ENCODE results near the gene MTAP. TPM values are rescaled to one million over a fixed set of nuclear protein-coding genes. Genes with fewer than 3 reads are reported as not detected.

The MTAP gene
- total RNA-seq, 5 donors from 2014 or later (not counting 1 experiment from before 2014, with no cell fraction given), result 32.0 to 41.9 (median 34.6) TPM

- no peaks in the 10 kb centered on the region for H3K27me3 Mint-ChIP-seq
- H3K4me1 Mint-ChIP-seq, result peaks cover 17 to 27% (median 23%) of the 10 kb centered on the region in 3 donors
- no peaks in the 10 kb centered on the region for H3K27me3 ChIP-seq (replicated peaks in 1 of 2; ENCODE audit: control insufficient read depth in 2 of 2, extremely low read depth in 1 of 2, insufficient read depth in 2 of 2, low read length in 1 of 2)
- H3K4me3 ChIP-seq (ENCODE audit: control insufficient read depth in 1 of 2, extremely low read depth in 1 of 2, low read length in 1 of 2), result no peak overlapping the region
- H3K27ac Mint-ChIP-seq, result no peak overlapping the region
- 100% methylated on average over 1 of the region's 5 CpGs for WGBS (ENCODE audit: insufficient coverage)
- CTCF ChIA-PET, result interaction anchor here in 1 of 2 donors (0.6 kb wide), 1 partner anchor 138 kb away, joined by 3 read pairs; the partner anchor contains the start of gene CDKN2B-AS1
- H3K4me1 ChIP-seq (ENCODE audit: control insufficient read depth in 1 of 2, extremely low read depth in 1 of 2, insufficient read depth in 2 of 2, low read length in 2 of 2), result no peaks in the 10 kb centered on the region
- no peak overlapping the region for H3K4me3 Mint-ChIP-seq
- peaks cover 0 to 52% of the 10 kb centered on the region in 2 donors for H3K36me3 ChIP-seq (ENCODE audit: control insufficient read depth in 2 of 2, extremely low read depth in 1 of 2, insufficient read depth in 1 of 2, low read length in 1 of 2)
- no peak for ATAC-seq (replicated peaks in 1 of 4)
- no peaks in the 10 kb centered on the region for H3K9me3 ChIP-seq
- no peak for DNase-seq
- no peak overlapping the region for H3K27ac ChIP-seq (ENCODE audit: low read length)
- no peaks in the 10 kb centered on the region for H3K9me3 Mint-ChIP-seq
- POLR2A ChIA-PET, result no interaction called here
- peaks cover 69% of the 10 kb centered on the region for H3K36me3 Mint-ChIP-seq
These were observed 54.1 kb downstream of the MTAP start for GRCh38 chr9:21856301-21857094.

GRCh38 chr9:21862871-21863270, 60.4 kb downstream of the MTAP start:
- no peak for DNase-seq
- CTCF ChIA-PET, result no interaction called here
- H3K27me3 Mint-ChIP-seq, result no peaks in the 10 kb centered on the region
- no peak overlapping the region for H3K27ac ChIP-seq (ENCODE audit: low read length)
- no peaks in the 10 kb centered on the region for H3K27me3 ChIP-seq (replicated peaks in 1 of 2; ENCODE audit: control insufficient read depth in 2 of 2, extremely low read depth in 1 of 2, insufficient read depth in 2 of 2, low read length in 1 of 2)
- ATAC-seq (replicated peaks in 1 of 4), result no peak
- POLR2A ChIA-PET, result no interaction called here
- no peaks in the 10 kb centered on the region for H3K9me3 ChIP-seq
- peaks cover 75% of the 10 kb centered on the region for H3K36me3 Mint-ChIP-seq
- H3K36me3 ChIP-seq (ENCODE audit: control insufficient read depth in 2 of 2, extremely low read depth in 1 of 2, insufficient read depth in 1 of 2, low read length in 1 of 2), result peaks cover 6 to 48% of the 10 kb centered on the region in 2 donors
- H3K4me1 Mint-ChIP-seq, result no peaks in the 10 kb centered on the region
- H3K4me3 Mint-ChIP-seq, result no peak overlapping the region
- no CpG with 5 or more reads among the region's 1 CpG for WGBS (ENCODE audit: insufficient coverage)
- no peak overlapping the region for H3K4me3 ChIP-seq (ENCODE audit: control insufficient read depth in 1 of 2, extremely low read depth in 1 of 2, low read length in 1 of 2)
- no peaks in the 10 kb centered on the region for H3K4me1 ChIP-seq (ENCODE audit: control insufficient read depth in 1 of 2, extremely low read depth in 1 of 2, insufficient read depth in 2 of 2, low read length in 2 of 2)
- no peaks in the 10 kb centered on the region for H3K9me3 Mint-ChIP-seq
- H3K27ac Mint-ChIP-seq, result no peak overlapping the region

- H3K4me1 ChIP-seq (ENCODE audit: control insufficient read depth in 1 of 2, extremely low read depth in 1 of 2, insufficient read depth in 2 of 2, low read length in 2 of 2), result no peaks in the 10 kb centered on the region
- WGBS (ENCODE audit: insufficient coverage), result 94% methylated on average over 3 of the region's 5 CpGs
These were observed 62.1 kb downstream of the MTAP start for GRCh38 chr9:21864505-21864904.

GRCh38 chr9:21866302-21866701, 63.9 kb downstream of the MTAP start:
- no peak for DNase-seq
- WGBS (ENCODE audit: insufficient coverage), result no CpG with 5 or more reads among the region's 1 CpG
- ATAC-seq (replicated peaks in 1 of 4), result no peak
- ChIA-PET CTCF (interaction anchor here in 1 of 2 donors (0.5 to 0.7 kb wide), 2 partner anchors 35 to 736 kb away, joined by 3 read pairs; no protein-coding TSS in a partner anchor), POLR2A (no interaction called here)
- H3K27me3 Mint-ChIP-seq, result no peaks in the 10 kb centered on the region
- no peaks in the 10 kb centered on the region for H3K9me3 Mint-ChIP-seq
- no peak overlapping the region for H3K4me3 Mint-ChIP-seq
- Histone ChIP-seq H3K27me3 (replicated peaks in 1 of 2; ENCODE audit: control insufficient read depth in 2 of 2, extremely low read depth in 1 of 2, insufficient read depth in 2 of 2, low read length in 1 of 2) (no peaks in the 10 kb centered on the region), H3K27ac (ENCODE audit: low read length) (no peak overlapping the region), H3K36me3 (ENCODE audit: control insufficient read depth in 2 of 2, extremely low read depth in 1 of 2, insufficient read depth in 1 of 2, low read length in 1 of 2) (peaks cover 6 to 26% of the 10 kb centered on the region in 2 donors), H3K4me3 (ENCODE audit: control insufficient read depth in 1 of 2, extremely low read depth in 1 of 2, low read length in 1 of 2) (no peak overlapping the region), H3K4me1 (ENCODE audit: control insufficient read depth in 1 of 2, extremely low read depth in 1 of 2, insufficient read depth in 2 of 2, low read length in 2 of 2) (no peaks in the 10 kb centered on the region), H3K9me3 (no peaks in the 10 kb centered on the region)
- no peaks in the 10 kb centered on the region for H3K4me1 Mint-ChIP-seq
- H3K27ac Mint-ChIP-seq, result no peak overlapping the region
- H3K36me3 Mint-ChIP-seq, result peaks cover 50% of the 10 kb centered on the region

More at GRCh38 chr9:21864505-21864904, 62.1 kb downstream of the MTAP start:
- no peak overlapping the region for H3K4me3 ChIP-seq (ENCODE audit: control insufficient read depth in 1 of 2, extremely low read depth in 1 of 2, low read length in 1 of 2)
- no peak for ATAC-seq (replicated peaks in 1 of 4)
- no peaks in the 10 kb centered on the region for H3K9me3 Mint-ChIP-seq
- H3K27ac Mint-ChIP-seq, result no peak overlapping the region
- peaks cover 6 to 38% of the 10 kb centered on the region in 2 donors for H3K36me3 ChIP-seq (ENCODE audit: control insufficient read depth in 2 of 2, extremely low read depth in 1 of 2, insufficient read depth in 1 of 2, low read length in 1 of 2)
- no peaks in the 10 kb centered on the region for H3K27me3 Mint-ChIP-seq
- H3K27ac ChIP-seq (ENCODE audit: low read length), result no peak overlapping the region
- H3K4me1 Mint-ChIP-seq, result no peaks in the 10 kb centered on the region
- no peak for DNase-seq
- H3K9me3 ChIP-seq, result no peaks in the 10 kb centered on the region
- peaks cover 60% of the 10 kb centered on the region for H3K36me3 Mint-ChIP-seq
- CTCF ChIA-PET, result interaction anchor here in 1 of 2 donors (0.6 kb wide), 1 partner anchor 615 kb away, joined by 5 read pairs; no protein-coding TSS in a partner anchor
- POLR2A ChIA-PET, result no interaction called here
- no peak overlapping the region for H3K4me3 Mint-ChIP-seq
- no peaks in the 10 kb centered on the region for H3K27me3 ChIP-seq (replicated peaks in 1 of 2; ENCODE audit: control insufficient read depth in 2 of 2, extremely low read depth in 1 of 2, insufficient read depth in 2 of 2, low read length in 1 of 2)

- peaks cover 49% of the 10 kb centered on the region for H3K36me3 Mint-ChIP-seq
- ATAC-seq (replicated peaks in 1 of 4), result no peak
- POLR2A ChIA-PET, result interaction anchor here in 1 of 2 donors (0.7 kb wide), 1 partner anchor 75 kb away, joined by 3 read pairs; no protein-coding TSS in a partner anchor
- no peak for DNase-seq
- no peak overlapping the region for H3K4me3 Mint-ChIP-seq
- Histone ChIP-seq H3K4me3 (ENCODE audit: control insufficient read depth in 1 of 2, extremely low read depth in 1 of 2, low read length in 1 of 2) (no peak overlapping the region), H3K27ac (ENCODE audit: low read length) (no peak overlapping the region), H3K36me3 (ENCODE audit: control insufficient read depth in 2 of 2, extremely low read depth in 1 of 2, insufficient read depth in 1 of 2, low read length in 1 of 2) (peaks cover 0 to 4% of the 10 kb centered on the region in 2 donors), H3K4me1 (ENCODE audit: control insufficient read depth in 1 of 2, extremely low read depth in 1 of 2, insufficient read depth in 2 of 2, low read length in 2 of 2) (no peaks in the 10 kb centered on the region), H3K9me3 (no peaks in the 10 kb centered on the region), H3K27me3 (replicated peaks in 1 of 2; ENCODE audit: control insufficient read depth in 2 of 2, extremely low read depth in 1 of 2, insufficient read depth in 2 of 2, low read length in 1 of 2) (no peaks in the 10 kb centered on the region)
- no peak overlapping the region for H3K27ac Mint-ChIP-seq
- WGBS (ENCODE audit: insufficient coverage), result no CpG with 5 or more reads among the region's 3 CpGs
- H3K27me3 Mint-ChIP-seq, result no peaks in the 10 kb centered on the region
- CTCF ChIA-PET, result no interaction called here
- H3K4me1 Mint-ChIP-seq, result no peaks in the 10 kb centered on the region
- peaks cover 3 to 11% (median 6%) of the 10 kb centered on the region in 3 donors for H3K9me3 Mint-ChIP-seq
These were observed 69.0 kb downstream of the MTAP start for GRCh38 chr9:21871256-21871975.

- H3K36me3 ChIP-seq (ENCODE audit: control insufficient read depth in 2 of 2, extremely low read depth in 1 of 2, insufficient read depth in 1 of 2, low read length in 1 of 2), result peaks cover 0 to 4% of the 10 kb centered on the region in 2 donors
- H3K27ac Mint-ChIP-seq, result no peak overlapping the region
- H3K4me1 Mint-ChIP-seq, result peaks cover 0 to 7% (median 0%) of the 10 kb centered on the region in 3 donors
- no peak overlapping the region for H3K27ac ChIP-seq (ENCODE audit: low read length)
- H3K27me3 Mint-ChIP-seq, result no peaks in the 10 kb centered on the region
- H3K36me3 Mint-ChIP-seq, result peaks cover 54% of the 10 kb centered on the region
- POLR2A ChIA-PET, result no interaction called here
- WGBS (ENCODE audit: insufficient coverage), result 100% methylated on average over 1 of the region's 1 CpG
- CTCF ChIA-PET, result no interaction called here
- H3K4me3 Mint-ChIP-seq, result no peak overlapping the region
- no peak for ATAC-seq (replicated peaks in 1 of 4)
- H3K4me3 ChIP-seq (ENCODE audit: control insufficient read depth in 1 of 2, extremely low read depth in 1 of 2, low read length in 1 of 2), result no peak overlapping the region
- H3K9me3 ChIP-seq, result no peaks in the 10 kb centered on the region
- peaks cover 10 to 18% (median 12%) of the 10 kb centered on the region in 3 donors for H3K9me3 Mint-ChIP-seq
- DNase-seq, result no peak
- H3K27me3 ChIP-seq (replicated peaks in 1 of 2; ENCODE audit: control insufficient read depth in 2 of 2, extremely low read depth in 1 of 2, insufficient read depth in 2 of 2, low read length in 1 of 2), result no peaks in the 10 kb centered on the region
- H3K4me1 ChIP-seq (ENCODE audit: control insufficient read depth in 1 of 2, extremely low read depth in 1 of 2, insufficient read depth in 2 of 2, low read length in 2 of 2), result no peaks in the 10 kb centered on the region
These were observed 70.3 kb downstream of the MTAP start for GRCh38 chr9:21872696-21873095.

All from T-cell (primary cell).